ENCODE data around the gene ECT2.
"Not testable (repeated sequence)": the region's sequence is repeated elsewhere in the genome, so short reads cannot be mapped to it uniquely, and the experiment has no call there.

Gene ECT2

GRCh38 chr3:172866726-172867350 lies 116.3 kb downstream of the ECT2 start:
- DNase-seq = not testable (repeated sequence)

GRCh38 chr3:172868582-172869200 lies 118.2 kb downstream of the ECT2 start:
- no peak for DNase-seq

GRCh38 chr3:172869368-172869771 lies 118.8 kb downstream of the ECT2 start:
- DNase-seq = no peak

- no peak for DNase-seq
Measured at GRCh38 chr3:172869784-172870518, 119.4 kb downstream of the ECT2 start.

Measured in NCI-H774 (cell line).